ENCODE results near the gene FRS3. TPM values are rescaled to one million over a fixed set of nuclear protein-coding genes. Genes with fewer than 3 reads are reported as not detected.

Gene FRS3
- total RNA-seq, 2 donors from 2014 or later: 2.6 to 2.9 TPM

- Mint-ChIP-seq H3K36me3 (ENCODE audit: low read depth) (no peaks in the 10 kb centered on the region), H3K27ac (no peak overlapping the region), H3K4me1 (peaks cover 6% of the 10 kb centered on the region), H3K27me3 (no peaks in the 10 kb centered on the region), H3K4me3 (no peak overlapping the region), H3K9me3 (no peaks in the 10 kb centered on the region)
- no peak for ATAC-seq (replicated peaks)
Measured at GRCh38 chr6:41724586-41725501, 54.9 kb downstream of the FRS3 start.

- Mint-ChIP-seq H3K9me3 (no peaks in the 10 kb centered on the region), H3K27ac (no peak overlapping the region), H3K36me3 (ENCODE audit: low read depth) (no peaks in the 10 kb centered on the region), H3K4me3 (no peak overlapping the region), H3K27me3 (no peaks in the 10 kb centered on the region), H3K4me1 (peaks cover 6% of the 10 kb centered on the region)
- ATAC-seq (replicated peaks): no peak
Measured at GRCh38 chr6:41724228-41724580, 55.5 kb downstream of the FRS3 start.

DNA sequence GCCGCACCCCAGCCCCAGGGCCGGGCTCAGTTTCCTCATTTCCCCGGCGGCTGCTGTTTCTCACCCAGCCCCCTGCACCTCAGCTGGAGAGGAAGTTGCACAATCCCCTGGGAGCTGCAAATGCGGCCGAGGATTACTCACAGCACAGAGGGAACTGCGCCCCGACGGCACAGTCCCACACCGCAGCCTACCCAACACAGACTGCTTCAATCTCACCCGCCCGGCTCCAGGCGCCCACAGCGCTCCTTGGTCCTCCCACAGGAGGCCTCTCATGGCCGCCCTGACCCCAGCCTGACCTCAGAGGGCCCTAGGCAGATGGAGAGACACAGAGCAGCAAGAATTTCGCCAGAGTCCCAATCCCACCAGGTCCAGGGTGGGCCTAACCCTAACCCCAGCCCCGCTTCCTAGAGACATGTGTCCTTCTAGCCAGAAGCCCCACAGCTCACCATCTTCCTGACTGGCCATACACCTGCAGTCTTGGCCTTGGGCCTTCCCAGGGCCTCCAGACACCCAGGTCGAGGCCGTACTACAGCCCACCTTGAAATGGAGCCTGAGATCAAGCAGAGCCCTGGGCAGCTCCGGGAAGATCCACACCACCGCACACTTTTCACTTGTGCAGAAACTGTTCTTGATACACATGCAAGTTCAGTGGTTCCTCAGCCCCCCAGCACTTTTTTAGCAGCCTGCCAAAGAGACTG lies 56.0 kb downstream of the FRS3 start:
- H3K27ac Mint-ChIP-seq: no peak overlapping the region
- no peak for ATAC-seq (replicated peaks)
- no peaks in the 10 kb centered on the region for H3K9me3 Mint-ChIP-seq
- no peaks in the 10 kb centered on the region for H3K36me3 Mint-ChIP-seq (ENCODE audit: low read depth)
- H3K4me1 Mint-ChIP-seq: peaks cover 6% of the 10 kb centered on the region
- H3K4me3 Mint-ChIP-seq: no peak overlapping the region
- no peaks in the 10 kb centered on the region for H3K27me3 Mint-ChIP-seq

- Mint-ChIP-seq H3K27ac (no peak overlapping the region), H3K4me1 (peaks cover 6% of the 10 kb centered on the region), H3K9me3 (no peaks in the 10 kb centered on the region), H3K27me3 (no peaks in the 10 kb centered on the region), H3K4me3 (no peak overlapping the region), H3K36me3 (ENCODE audit: low read depth) (no peaks in the 10 kb centered on the region)
- ATAC-seq (replicated peaks): no peak
Measured at GRCh38 chr6:41722969-41723529, 56.7 kb downstream of the FRS3 start.

- H3K9me3 Mint-ChIP-seq: no peaks in the 10 kb centered on the region
- no peaks in the 10 kb centered on the region for H3K36me3 Mint-ChIP-seq (ENCODE audit: low read depth)
- H3K27me3 Mint-ChIP-seq: no peaks in the 10 kb centered on the region
- H3K4me3 Mint-ChIP-seq: no peak overlapping the region
- no peak for ATAC-seq (replicated peaks)
- H3K4me1 Mint-ChIP-seq: peaks cover 6% of the 10 kb centered on the region
- H3K27ac Mint-ChIP-seq: no peak overlapping the region
Measured at GRCh38 chr6:41721414-41721813, 58.3 kb downstream of the FRS3 start.

- Mint-ChIP-seq H3K27me3 (no peaks in the 10 kb centered on the region), H3K4me3 (no peak overlapping the region), H3K36me3 (ENCODE audit: low read depth) (no peaks in the 10 kb centered on the region), H3K9me3 (no peaks in the 10 kb centered on the region), H3K4me1 (peaks cover 10% of the 10 kb centered on the region), H3K27ac (no peak overlapping the region)
- no peak for ATAC-seq (replicated peaks)
Measured at GRCh38 chr6:41720783-41721182, 58.9 kb downstream of the FRS3 start.

GRCh38 chr6:41720262-41720620 lies 59.5 kb downstream of the FRS3 start:
- ATAC-seq (replicated peaks): no peak
- H3K4me3 Mint-ChIP-seq: no peak overlapping the region
- H3K27me3 Mint-ChIP-seq: no peaks in the 10 kb centered on the region
- H3K4me1 Mint-ChIP-seq: peaks cover 13% of the 10 kb centered on the region
- H3K27ac Mint-ChIP-seq: no peak overlapping the region
- H3K36me3 Mint-ChIP-seq (ENCODE audit: low read depth): no peaks in the 10 kb centered on the region
- no peaks in the 10 kb centered on the region for H3K9me3 Mint-ChIP-seq

Other genes with a start within 250 kb of the FRS3 start
- gene FOXP4, start 233.5 kb downstream of the FRS3 start, total RNA-seq: 10 to 100 TPM in 1 of 2 donors, 1 to 10 TPM in 1; 8.7 to 11.6 TPM
- gene MDFI, start 141.4 kb downstream of the FRS3 start, total RNA-seq: not detected
- 10 to 100 TPM in 1 of 2 donors, 1 to 10 TPM in 1; 9.4 to 12.0 TPM for gene TFEB, start 44.3 kb downstream of the FRS3 start, total RNA-seq
- gene PGC, start 32.5 kb downstream of the FRS3 start, total RNA-seq: not detected
- gene PRICKLE4, start 882 bp upstream of the FRS3 start, total RNA-seq: not detected
- 100 to 1,000 TPM; 124 to 320 TPM for gene TOMM6, start 7.8 kb upstream of the FRS3 start, total RNA-seq
- 10 to 100 TPM in 1 of 2 donors, 1 to 10 TPM in 1; 8.0 to 12.0 TPM for gene USP49, start 115.5 kb upstream of the FRS3 start, total RNA-seq
- 10 to 100 TPM; 20.5 to 22.6 TPM for gene MED20, start 141.2 kb upstream of the FRS3 start, total RNA-seq
- gene BYSL, start 141.6 kb upstream of the FRS3 start, total RNA-seq: 10 to 100 TPM; 23.3 to 53.1 TPM
- gene CCND3, start 161.9 kb upstream of the FRS3 start, total RNA-seq: 100 to 1,000 TPM; 297 to 332 TPM